ENCODE data around the gene AGAP1.
"Not testable (repeated sequence)": the region's sequence is repeated elsewhere in the genome, so short reads cannot be mapped to it uniquely, and the experiment has no call there.

AGAP1 gene

GRCh38 chr2:235931676-235932075 is 437.8 kb downstream of the AGAP1 start:
- DNase-seq (ENCODE audit: low read depth in 1 of 2, low spot score in 1 of 2), result no peak

DNA sequence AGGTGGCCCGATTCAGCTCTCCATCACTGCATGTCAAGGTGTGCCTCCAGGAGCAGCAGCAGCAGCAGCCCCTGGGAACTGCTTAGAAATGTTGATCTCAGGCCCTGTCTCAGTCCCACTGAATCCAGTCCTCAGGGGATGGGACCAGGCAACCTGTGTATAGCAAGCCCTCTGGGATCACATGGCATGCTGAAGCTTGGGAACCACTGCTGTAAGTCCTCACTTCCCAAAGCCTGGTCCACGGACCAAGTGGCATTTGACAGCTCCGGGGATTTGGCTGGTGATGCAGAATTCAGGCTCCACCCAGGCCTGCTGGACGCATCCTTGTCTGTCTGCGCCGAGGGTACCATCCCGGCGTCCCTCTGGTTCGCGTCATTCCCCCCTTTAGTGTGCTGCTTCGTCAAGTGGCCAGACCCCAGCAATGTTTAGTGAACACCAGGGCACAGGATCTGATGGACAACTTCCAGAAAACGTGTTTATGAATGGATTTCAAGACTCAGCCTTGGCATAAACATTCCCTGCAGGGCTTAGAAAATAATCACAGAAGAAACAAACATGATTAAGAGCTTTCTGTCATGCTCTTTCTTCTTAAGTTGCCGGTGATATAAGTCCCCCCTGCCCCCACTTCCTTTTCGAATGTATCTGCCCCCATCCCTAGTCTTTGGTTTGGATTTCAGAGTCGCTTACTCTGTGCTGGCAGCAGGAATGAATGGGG is 440.4 kb downstream of the AGAP1 start:
- no peak for DNase-seq (ENCODE audit: low read depth in 1 of 2, low spot score in 1 of 2)

- no peak for DNase-seq (ENCODE audit: low read depth in 1 of 2, low spot score in 1 of 2)
These were observed 441.1 kb downstream of the AGAP1 start for GRCh38 chr2:235934774-235935484.

GRCh38 chr2:235935773-235936172 is 441.9 kb downstream of the AGAP1 start:
- no peak for DNase-seq (ENCODE audit: low read depth in 1 of 2, low spot score in 1 of 2)

DNA sequence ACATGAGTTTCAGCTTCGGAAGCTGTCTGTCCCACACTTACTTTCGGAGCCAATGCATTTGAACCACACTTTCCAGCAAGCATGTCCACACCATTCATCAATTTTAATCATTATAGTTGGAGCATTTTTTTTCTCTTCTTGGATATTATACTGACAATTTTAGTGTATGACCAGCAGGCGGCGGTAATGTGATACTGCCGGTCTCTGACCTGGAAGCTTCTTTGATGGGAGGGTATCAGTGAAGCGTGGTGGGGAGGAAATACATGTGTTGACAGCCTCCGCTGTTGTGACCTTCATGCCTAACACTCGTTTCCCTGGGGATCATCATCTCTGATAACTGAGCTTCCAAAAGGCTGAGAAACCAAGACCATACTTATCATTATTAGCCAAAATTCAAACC is 442.6 kb downstream of the AGAP1 start:
- no peak for DNase-seq (ENCODE audit: low read depth in 1 of 2, low spot score in 1 of 2)

GRCh38 chr2:235937087-235937486 is 443.2 kb downstream of the AGAP1 start:
- no peak for DNase-seq (ENCODE audit: low read depth in 1 of 2, low spot score in 1 of 2)

- DNase-seq (ENCODE audit: low read depth in 1 of 2, low spot score in 1 of 2), result no peak
These were observed 443.7 kb downstream of the AGAP1 start for GRCh38 chr2:235937526-235937925.

DNA sequence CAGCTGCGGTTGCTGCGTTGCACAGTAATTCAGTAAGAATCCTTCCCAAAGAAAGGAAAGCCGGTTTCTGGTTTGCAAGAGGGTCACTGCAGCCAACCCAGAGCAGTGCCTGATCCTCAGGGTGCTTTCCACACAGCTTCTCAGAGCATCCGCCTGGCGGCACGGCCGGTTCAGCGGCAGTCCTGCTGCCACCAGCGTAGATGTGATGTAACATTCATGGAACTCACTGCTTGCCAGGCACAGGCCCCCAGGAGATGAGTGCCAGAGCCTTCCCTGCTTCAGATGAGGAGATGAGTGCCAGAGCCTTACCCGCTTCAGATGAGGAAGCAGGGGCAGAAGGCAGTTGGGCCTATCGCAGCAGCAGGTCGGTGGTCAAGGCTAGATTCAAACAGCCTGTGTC is 444.1 kb downstream of the AGAP1 start:
- DNase-seq (ENCODE audit: low read depth in 1 of 2, low spot score in 1 of 2), result no peak

GRCh38 chr2:235938611-235939010 is 444.8 kb downstream of the AGAP1 start:
- no peak for DNase-seq (ENCODE audit: low read depth in 1 of 2, low spot score in 1 of 2)

DNA sequence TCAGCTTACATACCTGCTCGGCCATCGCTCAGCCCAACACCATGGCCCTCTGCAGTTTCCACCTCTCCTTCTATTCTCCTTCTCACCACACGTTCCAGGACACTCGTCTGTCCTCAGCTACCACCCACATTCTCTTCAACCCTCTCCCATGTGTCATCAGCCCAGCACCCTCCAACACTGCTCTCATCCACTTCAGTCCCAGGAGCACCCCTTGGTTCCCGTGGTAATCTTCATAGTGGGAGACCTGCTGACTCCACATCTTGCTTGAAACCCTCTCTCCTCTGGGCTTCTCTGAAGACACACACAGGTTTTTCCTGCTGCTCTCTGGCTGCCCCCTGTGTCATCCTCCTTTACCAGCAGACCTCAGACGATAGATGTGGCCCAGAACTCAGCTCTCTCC is 445.6 kb downstream of the AGAP1 start:
- no peak for DNase-seq (ENCODE audit: low read depth in 1 of 2, low spot score in 1 of 2)

DNA sequence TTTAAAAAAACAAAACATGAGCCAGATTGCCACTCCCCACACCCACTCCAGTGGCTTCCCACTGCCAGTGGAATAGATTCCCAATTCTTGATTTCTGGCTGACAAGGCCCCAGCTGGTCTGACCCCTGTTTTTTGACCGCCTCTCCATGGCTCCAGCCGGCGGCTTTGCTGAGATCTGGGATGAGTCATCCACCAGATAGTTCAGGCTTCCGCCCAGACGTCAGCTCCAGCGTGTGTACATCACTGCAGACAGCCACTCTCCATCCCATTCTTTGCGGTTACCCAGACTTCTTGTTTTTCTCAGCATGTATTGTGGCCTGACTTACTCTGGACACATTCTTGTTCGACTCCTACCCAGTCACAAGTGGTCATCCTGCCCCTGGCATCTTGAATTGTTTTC is 446.5 kb downstream of the AGAP1 start:
- DNase-seq (ENCODE audit: low read depth in 1 of 2, low spot score in 1 of 2), result no peak

DNA sequence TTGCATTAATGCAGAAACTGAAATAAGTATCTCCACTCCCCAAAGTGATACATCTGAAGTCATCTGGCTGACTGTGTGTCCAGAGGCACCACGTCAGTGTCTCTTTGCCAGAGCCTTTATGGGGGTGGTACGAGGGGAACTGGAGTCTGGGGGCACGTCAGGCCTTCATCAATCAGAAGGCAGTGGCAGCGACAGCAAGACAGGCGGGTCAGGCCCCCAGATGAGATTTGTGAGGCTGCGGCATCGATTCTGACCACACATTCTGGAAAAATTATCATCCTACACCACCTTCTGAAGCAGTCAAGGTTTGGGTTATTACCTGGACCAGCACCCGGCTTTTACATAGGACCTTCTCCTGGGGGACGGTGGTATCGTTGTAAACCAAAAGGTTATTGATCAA is 450.7 kb downstream of the AGAP1 start:
- DNase-seq (ENCODE audit: low read depth in 1 of 2, low spot score in 1 of 2), result no peak

DNA sequence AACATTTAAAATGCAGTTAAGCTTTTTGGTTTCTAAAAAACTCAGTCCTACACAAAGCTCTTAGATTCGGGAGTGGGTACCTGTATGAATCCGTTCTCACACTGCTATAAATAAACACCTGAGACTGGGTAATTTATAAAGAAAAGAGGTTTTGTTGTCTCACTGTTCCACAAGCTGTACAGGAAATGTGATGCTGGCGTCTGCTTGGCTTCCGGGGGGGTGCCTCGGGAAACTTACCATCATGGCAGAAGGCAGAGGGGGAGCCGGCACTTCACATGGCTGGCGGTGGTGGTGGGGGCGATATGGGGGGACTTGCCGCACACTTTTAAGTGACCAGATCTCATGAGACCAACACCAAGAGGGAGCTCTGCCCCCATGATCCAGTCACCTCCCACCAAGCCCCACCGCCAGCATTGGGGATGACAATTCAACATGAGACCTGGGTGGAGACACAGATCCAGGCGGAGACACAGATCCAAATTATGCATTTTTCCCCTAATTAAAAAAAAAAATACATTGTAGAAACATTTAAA is 451.8 kb downstream of the AGAP1 start:
- DNase-seq (ENCODE audit: low read depth in 1 of 2, low spot score in 1 of 2), result no peak

- DNase-seq (ENCODE audit: low read depth in 1 of 2, low spot score in 1 of 2), result no peak
These were observed 452.7 kb downstream of the AGAP1 start for GRCh38 chr2:235946590-235946989.

GRCh38 chr2:235947055-235947454 is 453.2 kb downstream of the AGAP1 start:
- DNase-seq (ENCODE audit: low read depth in 1 of 2, low spot score in 1 of 2), result not testable (repeated sequence)

- DNase-seq (ENCODE audit: low read depth in 1 of 2, low spot score in 1 of 2), result no peak
These were observed 456.0 kb downstream of the AGAP1 start for GRCh38 chr2:235949567-235950472.

DNA sequence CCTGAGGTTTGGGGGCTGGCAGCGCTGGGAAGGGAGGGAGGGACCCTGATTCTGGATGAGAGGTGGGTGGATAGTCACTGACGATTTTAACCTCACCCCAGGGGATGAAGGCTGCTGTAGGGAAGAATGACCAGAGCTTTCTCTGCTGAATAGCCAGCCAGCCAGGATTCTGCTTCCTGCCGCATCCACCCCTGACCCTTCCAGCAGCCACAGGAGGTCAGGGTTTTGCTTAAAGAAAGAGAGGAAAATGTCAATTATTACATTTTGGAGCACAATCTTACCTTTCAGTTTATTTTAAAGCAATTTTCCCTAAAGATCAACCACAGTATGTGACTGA is 456.6 kb downstream of the AGAP1 start:
- DNase-seq (ENCODE audit: low read depth in 1 of 2, low spot score in 1 of 2), result no peak

GRCh38 chr2:235951493-235951892 is 457.6 kb downstream of the AGAP1 start:
- DNase-seq (ENCODE audit: low read depth in 1 of 2, low spot score in 1 of 2), result no peak

GRCh38 chr2:235951982-235952381 is 458.1 kb downstream of the AGAP1 start:
- DNase-seq (ENCODE audit: low read depth in 1 of 2, low spot score in 1 of 2), result no peak

GRCh38 chr2:235952714-235953113 is 458.9 kb downstream of the AGAP1 start:
- DNase-seq (ENCODE audit: low read depth in 1 of 2, low spot score in 1 of 2), result no peak

- DNase-seq (ENCODE audit: low read depth in 1 of 2, low spot score in 1 of 2), result no peak
These were observed 460.4 kb downstream of the AGAP1 start for GRCh38 chr2:235954281-235954680.
